ENCODE data around the gene FOXP1. TPM values are rescaled to one million over a fixed set of nuclear protein-coding genes. Genes with fewer than 3 reads are reported as not detected.

The FOXP1 gene
- total RNA-seq, 1 donor from 2014 or later, result 27.3 TPM

DNA sequence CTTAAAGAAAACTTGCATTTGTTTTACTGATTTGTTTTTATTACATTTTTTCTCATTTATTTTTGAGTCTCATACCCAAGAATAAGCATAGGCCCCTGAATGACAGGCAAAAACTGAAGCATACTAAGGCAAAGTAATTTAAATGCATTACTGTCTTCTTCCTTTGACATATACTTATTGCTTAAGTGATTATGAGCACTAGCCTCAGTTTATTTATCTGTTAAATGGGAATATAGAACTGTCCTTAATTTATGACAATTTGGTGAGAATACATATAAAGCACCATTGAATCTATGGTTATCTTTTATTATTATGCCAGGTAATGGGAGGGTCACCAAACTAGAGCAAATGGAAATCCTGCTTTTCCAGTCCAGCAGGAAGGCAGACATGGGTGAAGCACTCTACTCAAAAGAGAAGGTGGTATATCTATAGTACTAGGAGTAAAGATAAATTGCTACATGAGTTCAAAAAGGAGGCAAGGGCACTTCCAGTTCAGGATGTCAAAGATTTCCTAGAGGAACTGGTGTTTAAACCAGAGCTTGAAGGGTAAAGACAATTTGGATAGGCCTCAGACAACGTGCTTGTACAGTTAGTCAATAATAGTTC, 435.0 kb downstream of the FOXP1 start:
- peaks cover 38% of the 10 kb centered on the region for H3K4me1 Mint-ChIP-seq
- no peak for DNase-seq (ENCODE audit: low spot score)
- H4K20me1 ChIP-seq (ENCODE audit: low read depth), result peaks cover 8% of the 10 kb centered on the region
- no peaks in the 10 kb centered on the region for H3K27me3 ChIP-seq
- H3K79me2 ChIP-seq (ENCODE audit: low read depth), result no peaks in the 10 kb centered on the region
- no peaks in the 10 kb centered on the region for H3F3A ChIP-seq (ENCODE audit: low read depth)
- no peaks in the 10 kb centered on the region for H3K27me3 Mint-ChIP-seq (ENCODE audit: insufficient read depth, low read depth)
- H3K9me3 ChIP-seq (ENCODE audit: low read depth), result no peaks in the 10 kb centered on the region
- TF ChIP-seq EZH2 (IDR thresholded peaks at IDR 0.05) (no peak), EZH2phosphoT487 (IDR thresholded peaks at IDR 0.05) (no peak)
- TF ChIP-seq, protein P1, sequence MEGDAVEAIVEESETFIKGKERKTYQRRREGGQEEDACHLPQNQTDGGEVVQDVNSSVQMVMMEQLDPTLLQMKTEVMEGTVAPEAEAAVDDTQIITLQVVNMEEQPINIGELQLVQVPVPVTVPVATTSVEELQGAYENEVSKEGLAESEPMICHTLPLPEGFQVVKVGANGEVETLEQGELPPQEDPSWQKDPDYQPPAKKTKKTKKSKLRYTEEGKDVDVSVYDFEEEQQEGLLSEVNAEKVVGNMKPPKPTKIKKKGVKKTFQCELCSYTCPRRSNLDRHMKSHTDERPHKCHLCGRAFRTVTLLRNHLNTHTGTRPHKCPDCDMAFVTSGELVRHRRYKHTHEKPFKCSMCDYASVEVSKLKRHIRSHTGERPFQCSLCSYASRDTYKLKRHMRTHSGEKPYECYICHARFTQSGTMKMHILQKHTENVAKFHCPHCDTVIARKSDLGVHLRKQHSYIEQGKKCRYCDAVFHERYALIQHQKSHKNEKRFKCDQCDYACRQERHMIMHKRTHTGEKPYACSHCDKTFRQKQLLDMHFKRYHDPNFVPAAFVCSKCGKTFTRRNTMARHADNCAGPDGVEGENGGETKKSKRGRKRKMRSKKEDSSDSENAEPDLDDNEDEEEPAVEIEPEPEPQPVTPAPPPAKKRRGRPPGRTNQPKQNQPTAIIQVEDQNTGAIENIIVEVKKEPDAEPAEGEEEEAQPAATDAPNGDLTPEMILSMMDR (IDR thresholded peaks at IDR 0.05), result no peak
- no peak overlapping the region for H3K4me3 ChIP-seq
- no peaks in the 10 kb centered on the region for H3K9me3 Mint-ChIP-seq
- no peak overlapping the region for H3K27ac ChIP-seq
- H3K9ac ChIP-seq, result no peak overlapping the region
- no peak overlapping the region for H3K4me3 Mint-ChIP-seq
- no peaks in the 10 kb centered on the region for H3K36me3 Mint-ChIP-seq
- H3K27ac Mint-ChIP-seq, result no peak overlapping the region
- peaks cover 9% of the 10 kb centered on the region for H3K4me1 ChIP-seq
- H2AFZ ChIP-seq (replicated peaks), result no peak overlapping the region
- H3K4me2 ChIP-seq, result no peak overlapping the region
- no peaks in the 10 kb centered on the region for H3K36me3 ChIP-seq

DNA sequence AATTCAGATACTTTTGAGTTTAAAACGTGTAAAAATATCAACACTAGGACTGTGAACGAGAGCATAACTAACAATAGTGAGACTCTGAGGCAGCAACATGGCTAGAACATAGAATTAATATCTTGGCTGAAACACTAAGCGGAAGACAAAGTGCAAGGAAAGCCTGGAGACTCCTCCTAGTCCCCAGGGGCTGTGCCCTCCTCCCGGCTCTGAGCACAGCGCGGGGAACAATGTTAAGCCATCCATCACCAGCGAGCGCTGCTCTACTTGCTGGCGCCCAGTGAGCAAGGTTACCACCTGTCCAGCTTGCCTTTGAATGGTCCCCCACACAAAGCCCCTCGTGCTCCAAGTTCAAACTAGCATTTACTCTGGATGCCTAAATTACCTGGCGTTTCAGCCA, 436.9 kb downstream of the FOXP1 start:
- H3K79me2 ChIP-seq (ENCODE audit: low read depth), result no peaks in the 10 kb centered on the region
- no peak overlapping the region for H3K9ac ChIP-seq
- H3K4me3 ChIP-seq, result no peak overlapping the region
- TF ChIP-seq EZH2phosphoT487 (IDR thresholded peaks at IDR 0.05) (no peak), EZH2 (IDR thresholded peaks at IDR 0.05) (no peak)
- TF ChIP-seq, protein P1 (IDR thresholded peaks at IDR 0.05), result no peak
- H3K9me3 ChIP-seq (ENCODE audit: low read depth), result no peaks in the 10 kb centered on the region
- Mint-ChIP-seq H3K4me1 (peaks cover 27% of the 10 kb centered on the region), H3K36me3 (no peaks in the 10 kb centered on the region), H3K27ac (no peak overlapping the region), H3K9me3 (no peaks in the 10 kb centered on the region), H3K4me3 (no peak overlapping the region), H3K27me3 (ENCODE audit: insufficient read depth, low read depth) (peaks cover under 1% of the 10 kb centered on the region)
- H3K36me3 ChIP-seq, result no peaks in the 10 kb centered on the region
- no peaks in the 10 kb centered on the region for H4K20me1 ChIP-seq (ENCODE audit: low read depth)
- no peaks in the 10 kb centered on the region for H3F3A ChIP-seq (ENCODE audit: low read depth)
- no peak for DNase-seq (ENCODE audit: low spot score)
- no peaks in the 10 kb centered on the region for H3K27me3 ChIP-seq
- H2AFZ ChIP-seq (replicated peaks), result no peak overlapping the region
- peaks cover 7% of the 10 kb centered on the region for H3K4me1 ChIP-seq
- no peak overlapping the region for H3K27ac ChIP-seq
- no peak overlapping the region for H3K4me2 ChIP-seq

DNA sequence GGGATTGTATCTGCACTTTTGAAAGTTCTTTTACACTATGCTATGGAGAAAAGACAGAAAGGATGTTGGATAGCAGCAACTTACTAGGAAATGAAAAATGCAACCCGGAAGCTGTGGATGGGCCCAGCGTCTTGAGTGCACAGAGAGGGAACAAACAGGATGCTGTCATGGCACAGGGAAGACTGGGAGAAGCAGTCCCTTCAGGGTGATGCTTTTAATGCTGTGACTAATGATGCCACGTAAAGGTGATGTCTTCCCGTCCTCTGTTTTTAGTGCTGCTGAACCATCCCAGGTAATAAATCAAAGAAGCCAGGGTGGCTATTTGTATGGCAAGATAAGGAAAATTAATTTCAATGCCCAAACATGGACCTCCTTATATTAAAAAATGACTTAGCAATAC, 437.6 kb downstream of the FOXP1 start:
- H3K27me3 ChIP-seq, result no peaks in the 10 kb centered on the region
- H3K36me3 ChIP-seq, result no peaks in the 10 kb centered on the region
- no peaks in the 10 kb centered on the region for H3K79me2 ChIP-seq (ENCODE audit: low read depth)
- no peaks in the 10 kb centered on the region for H3F3A ChIP-seq (ENCODE audit: low read depth)
- Mint-ChIP-seq H3K4me1 (peaks cover 27% of the 10 kb centered on the region), H3K4me3 (no peak overlapping the region), H3K27ac (no peak overlapping the region), H3K9me3 (no peaks in the 10 kb centered on the region), H3K36me3 (no peaks in the 10 kb centered on the region), H3K27me3 (ENCODE audit: insufficient read depth, low read depth) (peaks cover 2% of the 10 kb centered on the region)
- H2AFZ ChIP-seq (replicated peaks), result no peak overlapping the region
- H3K27ac ChIP-seq, result no peak overlapping the region
- H3K4me1 ChIP-seq, result peaks cover 7% of the 10 kb centered on the region
- H3K4me2 ChIP-seq, result no peak overlapping the region
- no peaks in the 10 kb centered on the region for H3K9me3 ChIP-seq (ENCODE audit: low read depth)
- H4K20me1 ChIP-seq (ENCODE audit: low read depth), result no peaks in the 10 kb centered on the region
- H3K4me3 ChIP-seq, result no peak overlapping the region
- TF ChIP-seq, protein P1 (IDR thresholded peaks at IDR 0.05), result no peak
- TF ChIP-seq EZH2phosphoT487 (IDR thresholded peaks at IDR 0.05) (no peak), EZH2 (IDR thresholded peaks at IDR 0.05) (no peak)
- no peak overlapping the region for H3K9ac ChIP-seq
- no peak for DNase-seq (ENCODE audit: low spot score)

All from neural progenitor cell (in vitro differentiated cells).